ENCODE data around the gene DLX6.

DLX6 gene

GRCh38 chr7:97011536-97012364, 6.4 kb downstream of the DLX6 start:
- no peak for DNase-seq

- DNase-seq = no peak
Measured at GRCh38 chr7:97012365-97013133, 7.2 kb downstream of the DLX6 start.

- DNase-seq = no peak
Measured at GRCh38 chr7:97013134-97013844, 7.9 kb downstream of the DLX6 start.

GRCh38 chr7:97013845-97014134, 8.4 kb downstream of the DLX6 start:
- DNase-seq = no peak

GRCh38 chr7:97014145-97014750, 8.9 kb downstream of the DLX6 start:
- DNase-seq = no peak

- no peak for DNase-seq
Measured at GRCh38 chr7:97015279-97015678, 9.9 kb downstream of the DLX6 start.

- no peak for DNase-seq
Measured at GRCh38 chr7:97015756-97016380, 10.5 kb downstream of the DLX6 start.

- no peak for DNase-seq
Measured at GRCh38 chr7:97016381-97017191, 11.2 kb downstream of the DLX6 start.

- DNase-seq = no peak
Measured at GRCh38 chr7:97017192-97018125, 12.1 kb downstream of the DLX6 start.

- DNase-seq = no peak
Measured at GRCh38 chr7:97018126-97018601, 12.8 kb downstream of the DLX6 start.

GRCh38 chr7:97018791-97019531, 13.6 kb downstream of the DLX6 start:
- no peak for DNase-seq

GRCh38 chr7:97019710-97020225, 14.4 kb downstream of the DLX6 start:
- no peak for DNase-seq

GRCh38 chr7:97020601-97020995, 15.2 kb downstream of the DLX6 start:
- DNase-seq = no peak

GRCh38 chr7:97020996-97021746, 15.8 kb downstream of the DLX6 start:
- no peak for DNase-seq

GRCh38 chr7:97021747-97022490, 16.6 kb downstream of the DLX6 start:
- no peak for DNase-seq

- DNase-seq = no peak
Measured at GRCh38 chr7:97022491-97023306, 17.3 kb downstream of the DLX6 start.
